ENCODE data around the gene HNF4A.

The HNF4A gene

DNA sequence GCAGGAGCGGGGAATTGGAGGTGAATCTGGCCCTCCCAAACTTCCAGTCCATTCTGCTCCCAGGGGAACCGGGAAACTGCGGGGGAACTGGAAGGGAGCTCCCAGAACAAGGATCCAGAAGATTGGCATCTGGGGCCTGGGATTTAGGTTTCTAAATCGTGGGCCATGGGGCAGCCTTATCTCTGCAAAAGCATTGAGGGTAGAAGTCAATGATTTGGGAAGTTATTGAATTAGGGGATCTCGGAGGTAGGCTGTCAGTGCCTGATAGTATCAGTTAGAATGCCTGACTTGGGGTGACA, 45.1 kb downstream of the HNF4A start:
- no peaks in the 10 kb centered on the region for H3K79me2 ChIP-seq (ENCODE audit: low read length)
- H3K4me2 ChIP-seq (ENCODE audit: low read length): no peak overlapping the region
- H3K36me3 ChIP-seq (replicated peaks; ENCODE audit: low read depth, low read length): no peaks in the 10 kb centered on the region
- no peaks in the 10 kb centered on the region for H4K20me1 ChIP-seq (ENCODE audit: insufficient read depth, low read length)
- no peak overlapping the region for H3K27ac ChIP-seq (ENCODE audit: low read length)
- no peaks in the 10 kb centered on the region for H3K9me3 ChIP-seq (ENCODE audit: insufficient read depth, low read length)
- no peak overlapping the region for H3K9ac ChIP-seq (ENCODE audit: low read length)
- no peak overlapping the region for H2AFZ ChIP-seq (ENCODE audit: low read depth, low read length)
- no peak overlapping the region for H3K4me3 ChIP-seq (ENCODE audit: low read length)
- no peak for TF ChIP-seq EZH2phosphoT487 (IDR thresholded peaks at IDR 0.05; ENCODE audit: low read depth)
- TF ChIP-seq, protein P1, sequence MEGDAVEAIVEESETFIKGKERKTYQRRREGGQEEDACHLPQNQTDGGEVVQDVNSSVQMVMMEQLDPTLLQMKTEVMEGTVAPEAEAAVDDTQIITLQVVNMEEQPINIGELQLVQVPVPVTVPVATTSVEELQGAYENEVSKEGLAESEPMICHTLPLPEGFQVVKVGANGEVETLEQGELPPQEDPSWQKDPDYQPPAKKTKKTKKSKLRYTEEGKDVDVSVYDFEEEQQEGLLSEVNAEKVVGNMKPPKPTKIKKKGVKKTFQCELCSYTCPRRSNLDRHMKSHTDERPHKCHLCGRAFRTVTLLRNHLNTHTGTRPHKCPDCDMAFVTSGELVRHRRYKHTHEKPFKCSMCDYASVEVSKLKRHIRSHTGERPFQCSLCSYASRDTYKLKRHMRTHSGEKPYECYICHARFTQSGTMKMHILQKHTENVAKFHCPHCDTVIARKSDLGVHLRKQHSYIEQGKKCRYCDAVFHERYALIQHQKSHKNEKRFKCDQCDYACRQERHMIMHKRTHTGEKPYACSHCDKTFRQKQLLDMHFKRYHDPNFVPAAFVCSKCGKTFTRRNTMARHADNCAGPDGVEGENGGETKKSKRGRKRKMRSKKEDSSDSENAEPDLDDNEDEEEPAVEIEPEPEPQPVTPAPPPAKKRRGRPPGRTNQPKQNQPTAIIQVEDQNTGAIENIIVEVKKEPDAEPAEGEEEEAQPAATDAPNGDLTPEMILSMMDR (IDR thresholded peaks at IDR 0.05; ENCODE audit: low read depth, low read length): no peak
- H3K27me3 ChIP-seq (ENCODE audit: low read depth, low read length): peaks cover 39% of the 10 kb centered on the region
- no peaks in the 10 kb centered on the region for H3K4me1 ChIP-seq (ENCODE audit: low read length)

- H3K9ac ChIP-seq (ENCODE audit: low read length): no peak overlapping the region
- H3K4me3 ChIP-seq (ENCODE audit: low read length): no peak overlapping the region
- TF ChIP-seq, protein P1 (IDR thresholded peaks at IDR 0.05; ENCODE audit: low read depth, low read length): no peak
- TF ChIP-seq EZH2phosphoT487 (IDR thresholded peaks at IDR 0.05; ENCODE audit: low read depth): no peak
- H3K27me3 ChIP-seq (ENCODE audit: low read depth, low read length): peaks cover 34% of the 10 kb centered on the region
- no peaks in the 10 kb centered on the region for H3K4me1 ChIP-seq (ENCODE audit: low read length)
- H3K4me2 ChIP-seq (ENCODE audit: low read length): no peak overlapping the region
- H3K79me2 ChIP-seq (ENCODE audit: low read length): no peaks in the 10 kb centered on the region
- no peaks in the 10 kb centered on the region for H3K36me3 ChIP-seq (replicated peaks; ENCODE audit: low read depth, low read length)
- no peak overlapping the region for H3K27ac ChIP-seq (ENCODE audit: low read length)
- H4K20me1 ChIP-seq (ENCODE audit: insufficient read depth, low read length): no peaks in the 10 kb centered on the region
- H3K9me3 ChIP-seq (ENCODE audit: insufficient read depth, low read length): no peaks in the 10 kb centered on the region
- no peak overlapping the region for H2AFZ ChIP-seq (ENCODE audit: low read depth, low read length)
Observed at GRCh38 chr20:44400970-44401769, 45.7 kb downstream of the HNF4A start.

DNA sequence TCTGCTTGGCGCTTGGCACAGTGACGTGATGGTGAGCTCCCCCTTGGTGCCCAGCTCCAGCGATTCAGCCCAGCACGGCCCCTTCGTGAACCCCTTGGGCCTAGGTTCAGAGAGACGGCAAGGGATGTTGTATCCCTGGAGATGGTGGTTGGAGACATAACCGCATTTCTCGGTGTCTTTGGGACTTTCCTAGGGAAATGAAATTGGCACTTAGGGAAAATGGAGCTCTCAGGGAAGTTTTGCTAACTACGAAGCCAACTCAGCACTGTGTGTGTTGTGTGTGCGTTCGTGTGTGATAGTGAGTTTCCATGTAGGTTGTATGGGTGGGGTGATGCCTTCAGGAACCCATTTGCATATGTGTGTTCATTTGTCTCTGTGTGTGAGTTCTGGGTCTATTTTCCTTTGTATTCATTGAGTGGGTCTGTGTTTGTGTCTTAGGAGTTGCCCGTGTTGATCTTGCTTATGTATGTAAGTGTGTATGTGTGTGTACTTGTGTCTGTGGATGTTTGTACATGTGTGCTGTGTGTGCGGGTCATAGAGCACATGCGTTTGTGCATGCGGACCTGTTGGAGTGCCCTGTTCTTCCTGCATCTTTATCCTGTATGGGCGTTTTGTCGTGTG, 46.4 kb downstream of the HNF4A start:
- H3K4me1 ChIP-seq (ENCODE audit: low read length): no peaks in the 10 kb centered on the region
- no peak overlapping the region for H3K27ac ChIP-seq (ENCODE audit: low read length)
- H3K4me2 ChIP-seq (ENCODE audit: low read length): no peak overlapping the region
- H4K20me1 ChIP-seq (ENCODE audit: insufficient read depth, low read length): no peaks in the 10 kb centered on the region
- H3K9ac ChIP-seq (ENCODE audit: low read length): no peak overlapping the region
- H3K27me3 ChIP-seq (ENCODE audit: low read depth, low read length): peaks cover 27% of the 10 kb centered on the region
- H3K9me3 ChIP-seq (ENCODE audit: insufficient read depth, low read length): no peaks in the 10 kb centered on the region
- no peak overlapping the region for H2AFZ ChIP-seq (ENCODE audit: low read depth, low read length)
- no peaks in the 10 kb centered on the region for H3K79me2 ChIP-seq (ENCODE audit: low read length)
- TF ChIP-seq, protein P1 (IDR thresholded peaks at IDR 0.05; ENCODE audit: low read depth, low read length): no peak
- TF ChIP-seq EZH2phosphoT487 (IDR thresholded peaks at IDR 0.05; ENCODE audit: low read depth): no peak
- no peaks in the 10 kb centered on the region for H3K36me3 ChIP-seq (replicated peaks; ENCODE audit: low read depth, low read length)
- H3K4me3 ChIP-seq (ENCODE audit: low read length): no peak overlapping the region

- H3K4me1 ChIP-seq (ENCODE audit: low read length): no peaks in the 10 kb centered on the region
- no peak overlapping the region for H3K9ac ChIP-seq (ENCODE audit: low read length)
- no peaks in the 10 kb centered on the region for H4K20me1 ChIP-seq (ENCODE audit: insufficient read depth, low read length)
- no peak overlapping the region for H3K4me2 ChIP-seq (ENCODE audit: low read length)
- peaks cover 22% of the 10 kb centered on the region for H3K27me3 ChIP-seq (ENCODE audit: low read depth, low read length)
- H3K36me3 ChIP-seq (replicated peaks; ENCODE audit: low read depth, low read length): no peaks in the 10 kb centered on the region
- H3K79me2 ChIP-seq (ENCODE audit: low read length): no peaks in the 10 kb centered on the region
- no peak overlapping the region for H2AFZ ChIP-seq (ENCODE audit: low read depth, low read length)
- H3K4me3 ChIP-seq (ENCODE audit: low read length): no peak overlapping the region
- H3K9me3 ChIP-seq (ENCODE audit: insufficient read depth, low read length): no peaks in the 10 kb centered on the region
- no peak overlapping the region for H3K27ac ChIP-seq (ENCODE audit: low read length)
- TF ChIP-seq, protein P1 (IDR thresholded peaks at IDR 0.05; ENCODE audit: low read depth, low read length): no peak
- TF ChIP-seq EZH2phosphoT487 (IDR thresholded peaks at IDR 0.05; ENCODE audit: low read depth): no peak
Observed at GRCh38 chr20:44402391-44403193, 47.1 kb downstream of the HNF4A start.
